Osteocyte (in vitro differentiated cells): ENCODE measurements around the gene SLC35G6. TPM values are rescaled to one million over a fixed set of nuclear protein-coding genes. Genes with fewer than 3 reads are reported as not detected.

Experiments
- DNase-seq: peaks from one replicate; pipeline ENCODE4 v3.0.0; 2021; ENCODE audit warnings: mixed read lengths; ENCODE audit not compliant: unreplicated experiment; ENCODE audit errors: extremely low spot score
- H3K27ac Mint-ChIP-seq: one replicate; pipeline ENCODE4 v1.8.0; 2021; ENCODE audit warnings: mild to moderate bottlenecking, mixed read lengths; ENCODE audit not compliant: unreplicated experiment
- H3K27me3 Mint-ChIP-seq: one replicate; pipeline ENCODE4 v1.8.0; 2021; ENCODE audit warnings: mixed read lengths; ENCODE audit not compliant: unreplicated experiment
- H3K36me3 Mint-ChIP-seq: one replicate; pipeline ENCODE4 v1.8.0; 2021; ENCODE audit warnings: mixed read lengths; ENCODE audit not compliant: unreplicated experiment
- H3K4me1 Mint-ChIP-seq: one replicate; pipeline ENCODE4 v1.8.0; 2021; ENCODE audit warnings: mixed read lengths; ENCODE audit not compliant: unreplicated experiment
- H3K4me3 Mint-ChIP-seq: one replicate; pipeline ENCODE4 v1.8.0; 2021; ENCODE audit warnings: mild to moderate bottlenecking, moderate library complexity, mixed read lengths; ENCODE audit not compliant: unreplicated experiment
- H3K9me3 Mint-ChIP-seq: one replicate; pipeline ENCODE4 v1.8.0; 2021; ENCODE audit warnings: mixed read lengths; ENCODE audit not compliant: unreplicated experiment
- CTCF ChIP-seq: fragments of 200-600 bp; sonication (generic); IDR thresholded peaks from 2 replicates; pipeline ENCODE4 v1.5.0; 2021; ENCODE audit warnings: antibody characterized with exemption, mild to moderate bottlenecking, moderate library complexity
- total RNA-seq: library from RNA; stranded (reverse); gene quantifications from 2 replicates; pipeline ENCODE4 v1.2.1, GENCODE V29; 2021

SLC35G6 gene
- total RNA-seq, 1 donor from 2014 or later, result not detected

GRCh38 chr17:7499161-7499560, 17.9 kb downstream of the SLC35G6 start:
- H3K9me3 Mint-ChIP-seq, result no peaks in the 10 kb centered on the region
- TF ChIP-seq CTCF, result no peak
- H3K27ac Mint-ChIP-seq, result no peak overlapping the region
- no peak overlapping the region for H3K4me3 Mint-ChIP-seq
- no peaks in the 10 kb centered on the region for H3K4me1 Mint-ChIP-seq
- no peaks in the 10 kb centered on the region for H3K27me3 Mint-ChIP-seq
- DNase-seq, result no peak
- peaks cover 58% of the 10 kb centered on the region for H3K36me3 Mint-ChIP-seq

- Mint-ChIP-seq H3K9me3 (no peaks in the 10 kb centered on the region), H3K36me3 (peaks cover 58% of the 10 kb centered on the region), H3K27me3 (no peaks in the 10 kb centered on the region), H3K4me3 (no peak overlapping the region), H3K4me1 (no peaks in the 10 kb centered on the region), H3K27ac (peak overlapping the region; percentile 3)
- TF ChIP-seq CTCF, result no peak
- DNase-seq, result no peak
These were observed 20.5 kb downstream of the SLC35G6 start for GRCh38 chr17:7501729-7502128.

- TF ChIP-seq CTCF, result no peak
- Mint-ChIP-seq H3K4me1 (no peaks in the 10 kb centered on the region), H3K27ac (no peak overlapping the region), H3K4me3 (no peak overlapping the region), H3K36me3 (peaks cover 53% of the 10 kb centered on the region), H3K9me3 (no peaks in the 10 kb centered on the region), H3K27me3 (no peaks in the 10 kb centered on the region)
- no peak for DNase-seq
These were observed 21.1 kb downstream of the SLC35G6 start for GRCh38 chr17:7502171-7502847.

GRCh38 chr17:7502987-7503386, 21.7 kb downstream of the SLC35G6 start:
- Mint-ChIP-seq H3K4me1 (no peaks in the 10 kb centered on the region), H3K4me3 (no peak overlapping the region), H3K36me3 (peaks cover 52% of the 10 kb centered on the region), H3K27ac (no peak overlapping the region), H3K9me3 (no peaks in the 10 kb centered on the region), H3K27me3 (no peaks in the 10 kb centered on the region)
- peak; percentile 34 for TF ChIP-seq CTCF
- DNase-seq, result no peak

- H3K4me3 Mint-ChIP-seq, result no peak overlapping the region
- H3K9me3 Mint-ChIP-seq, result no peaks in the 10 kb centered on the region
- no peak overlapping the region for H3K27ac Mint-ChIP-seq
- no peak for TF ChIP-seq CTCF
- no peak for DNase-seq
- no peaks in the 10 kb centered on the region for H3K4me1 Mint-ChIP-seq
- no peaks in the 10 kb centered on the region for H3K27me3 Mint-ChIP-seq
- H3K36me3 Mint-ChIP-seq, result peaks cover 53% of the 10 kb centered on the region
These were observed 22.3 kb downstream of the SLC35G6 start for GRCh38 chr17:7503521-7503920.
